ENCODE data around the gene CORO1C. TPM values are rescaled to one million over a fixed set of nuclear protein-coding genes. Genes with fewer than 3 reads are reported as not detected.

The CORO1C gene
- total RNA-seq, 1 donor from 2014 or later: 68.3 TPM

- ATAC-seq (ENCODE audit: low read depth): no peak
- intact Hi-C loops (cut with micrococcal nuclease): no loop called here
- CTCF ChIA-PET: no interaction called here
- no peaks in the 10 kb centered on the region for H3K4me1 Mint-ChIP-seq
- H3K27ac Mint-ChIP-seq: no peak within 1 kb of the TSS
- TF ChIP-seq, protein P1, sequence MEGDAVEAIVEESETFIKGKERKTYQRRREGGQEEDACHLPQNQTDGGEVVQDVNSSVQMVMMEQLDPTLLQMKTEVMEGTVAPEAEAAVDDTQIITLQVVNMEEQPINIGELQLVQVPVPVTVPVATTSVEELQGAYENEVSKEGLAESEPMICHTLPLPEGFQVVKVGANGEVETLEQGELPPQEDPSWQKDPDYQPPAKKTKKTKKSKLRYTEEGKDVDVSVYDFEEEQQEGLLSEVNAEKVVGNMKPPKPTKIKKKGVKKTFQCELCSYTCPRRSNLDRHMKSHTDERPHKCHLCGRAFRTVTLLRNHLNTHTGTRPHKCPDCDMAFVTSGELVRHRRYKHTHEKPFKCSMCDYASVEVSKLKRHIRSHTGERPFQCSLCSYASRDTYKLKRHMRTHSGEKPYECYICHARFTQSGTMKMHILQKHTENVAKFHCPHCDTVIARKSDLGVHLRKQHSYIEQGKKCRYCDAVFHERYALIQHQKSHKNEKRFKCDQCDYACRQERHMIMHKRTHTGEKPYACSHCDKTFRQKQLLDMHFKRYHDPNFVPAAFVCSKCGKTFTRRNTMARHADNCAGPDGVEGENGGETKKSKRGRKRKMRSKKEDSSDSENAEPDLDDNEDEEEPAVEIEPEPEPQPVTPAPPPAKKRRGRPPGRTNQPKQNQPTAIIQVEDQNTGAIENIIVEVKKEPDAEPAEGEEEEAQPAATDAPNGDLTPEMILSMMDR (IDR thresholded peaks at IDR 0.05): no peak
- no peak within 1 kb of the TSS for H3K4me3 Mint-ChIP-seq
- H3K36me3 Mint-ChIP-seq (ENCODE audit: low read depth): no peaks in the 10 kb centered on the region
- H3K27me3 Mint-ChIP-seq: no peaks in the 10 kb centered on the region
- no peaks in the 10 kb centered on the region for H3K9me3 Mint-ChIP-seq
- POLR2A ChIA-PET: no interaction called here
- no peak for DNase-seq
Measured at GRCh38 chr12:108597559-108598471, 133.5 kb downstream of the CORO1C start, which contains the start of gene TMEM119. Gene TMEM119 (minus strand): TSS chr12:108598084. CDS start chr12:108592383, 5,701 bp downstream.

GRCh38 chr12:108596854-108597558 lies 134.3 kb downstream of the CORO1C start:
- Mint-ChIP-seq H3K4me3 (no peak overlapping the region), H3K27me3 (no peaks in the 10 kb centered on the region), H3K9me3 (no peaks in the 10 kb centered on the region), H3K27ac (no peak overlapping the region), H3K36me3 (ENCODE audit: low read depth) (no peaks in the 10 kb centered on the region), H3K4me1 (no peaks in the 10 kb centered on the region)
- intact Hi-C loops (cut with micrococcal nuclease): no loop called here
- DNase-seq (no peak), ATAC-seq (ENCODE audit: low read depth) (no peak)
- ChIA-PET POLR2A (no interaction called here), CTCF (no interaction called here)
- TF ChIP-seq, protein P1 (IDR thresholded peaks at IDR 0.05): no peak

- ChIA-PET POLR2A (interaction anchor here (1.3 kb wide), 1 partner anchor 9 kb away, joined by 3 read pairs; no protein-coding TSS in a partner anchor), CTCF (no interaction called here)
- Mint-ChIP-seq H3K27ac (no peak overlapping the region), H3K27me3 (peaks cover under 1% of the 10 kb centered on the region), H3K9me3 (no peaks in the 10 kb centered on the region), H3K4me1 (no peaks in the 10 kb centered on the region), H3K4me3 (no peak overlapping the region), H3K36me3 (ENCODE audit: low read depth) (no peaks in the 10 kb centered on the region)
- no peak for ATAC-seq (ENCODE audit: low read depth)
- no peak for DNase-seq
- intact Hi-C loops (cut with micrococcal nuclease): no loop called here
- TF ChIP-seq, protein P1 (IDR thresholded peaks at IDR 0.05): no peak
Measured at GRCh38 chr12:108595711-108596647, 135.3 kb downstream of the CORO1C start.

Other genes starting within 250 kb of the CORO1C start
- 7.7 and 11.2 TPM in 2 replicates for gene FICD, start 216.2 kb downstream of the CORO1C start, total RNA-seq
- gene SART3, start 170.3 kb downstream of the CORO1C start, total RNA-seq: 88.4 and 107 TPM in 2 replicates
- 114 and 117 TPM in 2 replicates for gene ISCU, start 168.9 kb downstream of the CORO1C start, total RNA-seq
- gene TMEM119, start 133.4 kb downstream of the CORO1C start, total RNA-seq: not detected in 2 replicates
- gene SELPLG, start 97.6 kb downstream of the CORO1C start, total RNA-seq: 1.8 and 2.0 TPM in 2 replicates
- 19.8 and 21.4 TPM in 2 replicates for gene SSH1, start 126.1 kb upstream of the CORO1C start, total RNA-seq
- gene DAO, start 148.6 kb upstream of the CORO1C start, total RNA-seq: not detected in 2 replicates